Fibroblast of the conjunctiva (primary cell): ENCODE results near the gene BCL7C.

Experiments used
- DNase-seq: peaks from one replicate; pipeline ENCODE4 v3.0.0-alpha.2; 2010; ENCODE audit warnings: low read depth

The BCL7C gene

DNA sequence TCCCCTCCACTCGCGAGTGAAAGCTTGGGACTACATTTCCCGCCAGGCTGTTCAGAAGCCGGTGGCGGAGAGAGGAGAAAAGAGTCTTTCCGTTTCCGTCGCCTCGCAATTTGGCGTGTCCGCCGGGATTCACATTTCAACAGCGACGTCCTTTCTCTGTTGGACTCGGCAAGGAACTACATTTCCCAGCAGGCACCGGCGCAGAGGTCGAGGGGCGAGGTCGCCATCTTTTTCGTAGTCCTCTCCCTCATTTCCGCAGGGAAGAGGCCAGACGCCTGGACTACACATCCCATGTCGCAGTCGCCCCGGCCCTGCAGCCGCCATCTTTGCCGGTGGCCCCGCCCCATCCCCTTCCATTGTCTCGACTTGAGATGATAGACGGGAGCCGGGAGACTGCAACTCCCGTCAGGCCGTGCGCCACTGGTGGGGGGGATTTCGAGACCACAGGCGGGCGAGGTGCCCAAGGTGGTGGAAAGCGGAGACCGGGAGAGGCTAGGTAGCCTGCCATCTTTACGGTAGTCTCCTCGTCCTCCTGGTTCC is 28.6 kb upstream of the BCL7C start:
- peak; percentile 99 for DNase-seq

DNA sequence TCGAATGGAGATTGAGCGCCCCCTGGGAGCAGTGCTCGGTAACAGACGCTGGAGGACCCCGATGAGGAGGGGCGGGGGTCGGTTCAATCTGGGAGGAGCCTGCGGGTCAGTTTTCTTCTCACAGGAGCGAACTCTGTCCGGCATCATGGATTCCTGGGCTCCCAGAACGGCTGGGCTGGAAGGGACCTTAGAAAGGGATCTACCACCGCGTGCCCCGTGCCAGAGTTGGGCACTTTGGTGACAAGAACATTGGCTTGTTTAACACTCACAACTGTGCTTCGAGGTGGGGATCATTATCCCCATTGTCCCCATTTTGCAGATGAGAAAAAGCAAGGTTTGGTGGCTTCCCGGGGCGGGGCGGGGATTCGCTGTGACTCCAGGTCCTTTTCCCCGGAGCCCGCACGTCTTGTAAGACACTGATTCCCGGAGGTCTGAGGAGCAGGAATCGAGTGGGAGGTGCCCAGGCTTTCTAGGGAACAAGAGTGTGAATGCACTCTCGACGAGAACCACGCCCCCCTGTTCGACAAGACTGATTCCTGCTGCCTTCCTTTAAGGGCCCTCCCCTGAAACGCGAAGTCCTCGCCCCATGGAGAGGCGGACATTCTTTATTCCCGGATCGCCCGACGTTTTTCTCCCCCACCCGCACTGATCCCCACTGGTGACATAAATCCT is 28.0 kb upstream of the BCL7C start:
- DNase-seq: no peak

DNA sequence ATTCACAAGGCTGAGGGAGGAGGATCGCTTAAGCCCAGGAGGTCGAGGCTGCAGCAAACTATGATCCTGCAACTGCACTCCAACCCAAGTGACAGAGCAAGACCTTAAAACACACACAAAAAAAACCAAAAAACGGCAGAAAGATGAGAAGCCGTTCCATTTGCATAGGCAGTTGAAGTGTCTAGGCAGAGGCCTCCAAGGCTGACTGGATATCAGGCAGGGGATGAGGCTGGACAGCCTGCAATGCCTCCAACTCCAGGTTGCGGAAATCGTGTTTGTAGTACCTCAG is 27.5 kb upstream of the BCL7C start:
- DNase-seq: peak; percentile 79

DNA sequence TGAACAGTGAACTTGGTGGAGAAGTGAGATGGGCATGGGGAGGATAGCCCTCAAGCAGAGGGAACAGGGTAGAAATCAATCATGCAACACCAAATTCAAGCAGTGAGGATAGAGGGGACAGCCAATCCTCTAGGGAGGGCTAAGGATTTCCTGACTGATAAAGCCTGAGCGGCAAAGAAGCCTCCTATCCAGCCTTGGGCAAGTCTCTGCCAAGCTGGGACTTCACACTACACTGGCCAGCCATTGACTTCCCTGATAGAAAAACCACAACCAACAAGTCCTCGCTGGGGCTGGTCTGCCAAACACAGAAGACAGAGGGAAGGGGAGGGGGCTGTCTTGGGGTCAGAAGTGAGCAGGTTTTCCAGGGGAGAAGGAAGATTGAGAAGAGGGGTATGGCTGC is 27.0 kb upstream of the BCL7C start:
- DNase-seq: no peak

DNA sequence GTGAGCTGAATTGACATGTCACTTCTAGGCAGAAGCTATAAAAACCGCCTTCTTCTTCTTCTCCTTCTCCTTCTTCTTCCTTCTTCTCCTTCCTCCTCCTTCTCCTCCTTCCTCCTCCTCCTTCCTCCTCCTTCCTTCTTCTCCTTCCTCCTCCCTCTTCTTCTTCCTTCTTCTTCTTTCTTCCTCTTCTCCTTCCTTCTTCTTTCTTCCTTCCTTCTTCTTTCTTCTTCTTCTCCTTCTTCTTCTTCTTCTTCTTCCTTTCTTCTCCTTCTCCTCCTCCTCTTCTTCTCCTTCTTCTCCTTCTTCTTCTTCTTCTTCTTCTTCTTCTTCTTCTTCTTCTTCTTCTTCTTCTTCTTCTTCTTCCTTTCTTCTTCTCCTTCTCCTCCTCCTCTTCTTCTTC is 24.7 kb upstream of the BCL7C start:
- DNase-seq: no peak

DNA sequence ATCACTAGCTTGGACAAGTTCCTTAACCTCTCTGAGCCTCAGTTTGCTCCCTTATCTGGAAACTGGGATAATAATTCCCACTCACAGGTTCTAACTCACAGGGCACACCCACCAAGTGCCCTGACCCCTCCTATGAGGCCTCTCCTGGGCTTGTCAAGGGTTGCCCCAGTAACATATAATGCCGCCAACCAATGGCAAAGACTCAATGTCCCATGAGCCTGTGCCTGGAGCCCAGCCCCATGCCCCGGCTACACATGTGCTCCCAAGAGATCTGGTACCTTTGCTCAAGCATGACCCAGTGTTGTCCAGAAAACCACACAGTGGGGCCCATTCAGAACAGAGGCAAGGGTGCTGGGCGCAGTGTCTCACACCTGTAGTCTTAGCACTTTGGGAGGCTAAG is 21.0 kb upstream of the BCL7C start:
- no peak for DNase-seq

DNA sequence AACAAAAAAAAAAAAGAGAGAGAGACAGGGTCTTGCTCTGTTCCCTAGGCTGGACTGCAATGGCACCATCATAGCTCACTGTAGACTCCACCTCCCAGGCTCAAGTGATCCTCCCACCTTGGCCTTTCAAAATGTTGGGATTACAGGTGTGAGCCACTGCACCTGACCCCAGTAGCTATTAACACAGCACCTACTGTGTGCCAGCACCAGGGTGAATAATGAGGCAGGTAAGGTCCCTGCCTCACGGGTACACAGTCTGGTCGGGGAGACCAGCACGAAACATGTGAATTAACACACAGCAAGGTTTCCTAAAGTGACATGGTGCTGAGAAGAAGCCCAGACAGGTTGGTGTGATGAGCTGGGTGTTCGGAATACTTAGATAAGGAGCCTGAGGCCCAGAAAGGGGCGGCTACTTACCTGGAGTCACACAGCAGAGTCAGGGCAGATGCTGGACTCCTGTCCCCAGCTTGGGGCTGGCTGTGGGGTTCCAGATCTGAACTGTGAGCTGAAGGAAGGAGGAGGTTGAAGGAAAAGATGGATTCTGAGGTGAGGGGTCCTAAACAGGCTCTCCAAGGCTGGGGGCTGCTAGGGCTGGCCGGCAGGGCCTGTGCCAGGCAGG is 19.0 kb upstream of the BCL7C start:
- DNase-seq: no peak

DNA sequence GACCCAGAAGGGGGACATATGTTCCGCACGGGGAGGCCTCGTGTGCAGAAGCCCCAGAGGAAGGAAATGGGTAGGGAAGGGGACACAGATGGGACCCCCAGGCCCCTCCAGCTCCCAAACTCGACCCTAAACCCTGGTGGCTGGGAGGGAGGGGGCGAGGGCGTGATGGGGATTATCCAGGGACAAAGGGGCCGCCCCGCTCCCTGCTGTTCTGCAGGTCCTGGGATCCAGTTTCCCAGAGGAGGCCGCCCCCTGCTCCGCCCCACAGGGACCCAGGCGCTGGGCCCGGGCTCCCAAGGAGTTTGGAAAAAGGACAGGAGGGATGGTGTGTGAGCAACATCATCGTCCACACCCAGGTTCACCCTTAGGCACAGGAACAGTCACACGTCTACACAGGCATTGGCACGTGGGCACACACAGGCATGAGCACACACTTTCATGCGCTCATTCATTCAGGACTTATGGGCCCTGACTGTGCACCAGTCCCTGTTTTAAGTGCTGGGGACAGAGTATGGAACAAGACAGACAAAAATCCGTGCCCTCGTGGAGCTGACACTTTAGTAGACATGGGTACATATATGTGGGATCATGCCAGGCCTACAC is 16.7 kb upstream of the BCL7C start:
- no peak for DNase-seq

DNA sequence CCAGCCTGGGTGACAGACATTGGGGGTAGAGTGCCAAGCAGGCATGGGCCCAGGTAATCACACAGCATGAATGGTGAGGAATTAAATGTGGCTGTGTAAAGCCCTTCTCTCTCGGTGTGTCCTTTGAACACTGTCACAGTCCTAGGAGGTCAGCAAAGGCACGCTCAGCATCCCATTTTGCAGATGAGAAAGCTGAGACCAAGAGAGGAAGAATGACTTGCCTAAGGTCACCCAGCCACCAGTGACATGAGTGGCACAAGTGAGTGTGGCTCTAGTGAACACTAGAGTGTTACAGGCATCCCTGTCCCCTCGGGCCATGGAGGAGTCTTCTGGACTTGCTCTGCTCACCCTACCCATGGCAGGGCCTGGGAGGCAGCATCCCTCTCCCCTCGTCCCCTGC is 13.2 kb upstream of the BCL7C start:
- DNase-seq: no peak

DNA sequence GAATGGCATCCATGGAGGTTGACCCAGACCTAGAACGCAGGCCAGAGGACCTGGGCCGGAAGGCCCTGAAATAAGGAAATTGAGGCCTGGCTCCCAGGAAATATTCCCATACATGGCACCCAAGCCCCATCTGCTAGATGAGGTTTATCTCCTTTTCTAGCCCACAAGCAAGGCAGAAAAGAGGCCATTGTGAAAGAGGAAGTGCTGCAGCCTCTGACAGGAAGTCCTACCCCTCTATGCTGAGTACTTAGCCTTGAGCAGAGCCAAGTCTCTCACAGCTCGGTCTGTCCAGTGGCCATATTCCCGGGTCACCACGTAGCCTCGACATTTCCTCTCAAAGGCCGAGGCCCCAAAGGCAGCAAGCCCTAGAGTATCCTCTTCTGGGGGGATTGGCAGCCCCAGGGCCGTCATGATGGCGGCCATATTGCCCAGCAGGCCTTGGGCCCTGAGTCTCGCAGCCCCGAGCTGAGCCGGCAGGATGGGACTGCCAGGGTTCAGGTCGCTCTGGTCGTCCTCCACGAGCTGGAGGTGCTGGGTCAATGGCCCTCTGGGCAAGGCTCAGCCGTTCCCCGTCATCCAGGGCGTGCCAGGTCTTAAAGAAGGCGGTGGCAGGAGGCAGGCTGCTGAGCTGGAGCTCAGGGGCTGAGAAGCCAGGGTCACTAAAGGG is 10.4 kb upstream of the BCL7C start:
- no peak for DNase-seq

DNA sequence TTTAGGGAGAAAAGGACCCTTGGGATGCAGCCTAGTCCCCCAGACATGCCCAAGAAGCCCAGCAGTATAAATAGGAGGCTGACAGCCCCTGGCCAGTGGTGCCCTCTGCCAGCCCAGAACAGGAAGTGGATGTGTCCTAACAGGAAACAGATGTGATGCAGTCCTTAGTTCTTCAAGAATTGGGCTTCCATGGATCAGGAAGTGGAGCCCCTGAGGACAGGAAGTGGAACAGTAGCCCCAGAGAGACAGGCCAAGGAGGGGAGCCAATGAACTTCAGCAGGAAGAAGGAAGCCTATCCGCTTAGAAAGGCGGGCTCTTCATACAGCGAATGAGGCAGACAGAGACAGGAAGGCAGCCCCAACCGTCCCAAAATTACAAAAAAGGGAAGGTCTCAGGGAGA is 9.7 kb upstream of the BCL7C start:
- DNase-seq: no peak

DNA sequence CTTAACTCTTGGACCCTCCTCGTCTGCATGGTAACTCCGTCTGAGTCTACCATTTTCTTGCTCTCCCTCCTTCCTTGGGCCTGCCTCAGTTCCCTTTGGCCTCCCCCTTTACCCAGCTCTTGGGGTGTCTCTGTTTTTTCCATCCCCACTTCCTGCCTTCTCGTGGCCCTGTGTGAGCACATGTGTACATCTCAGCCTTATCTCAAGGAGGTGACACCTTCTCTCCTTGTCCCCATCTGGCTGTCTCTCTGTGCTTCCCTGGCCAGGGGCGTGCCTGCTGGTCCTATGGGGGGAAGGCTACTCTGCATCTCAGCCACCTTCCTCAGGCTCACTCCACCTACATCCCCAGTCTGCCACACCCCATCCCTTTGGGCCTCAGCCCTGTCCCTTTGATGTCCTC is 9.1 kb upstream of the BCL7C start:
- DNase-seq: no peak

DNA sequence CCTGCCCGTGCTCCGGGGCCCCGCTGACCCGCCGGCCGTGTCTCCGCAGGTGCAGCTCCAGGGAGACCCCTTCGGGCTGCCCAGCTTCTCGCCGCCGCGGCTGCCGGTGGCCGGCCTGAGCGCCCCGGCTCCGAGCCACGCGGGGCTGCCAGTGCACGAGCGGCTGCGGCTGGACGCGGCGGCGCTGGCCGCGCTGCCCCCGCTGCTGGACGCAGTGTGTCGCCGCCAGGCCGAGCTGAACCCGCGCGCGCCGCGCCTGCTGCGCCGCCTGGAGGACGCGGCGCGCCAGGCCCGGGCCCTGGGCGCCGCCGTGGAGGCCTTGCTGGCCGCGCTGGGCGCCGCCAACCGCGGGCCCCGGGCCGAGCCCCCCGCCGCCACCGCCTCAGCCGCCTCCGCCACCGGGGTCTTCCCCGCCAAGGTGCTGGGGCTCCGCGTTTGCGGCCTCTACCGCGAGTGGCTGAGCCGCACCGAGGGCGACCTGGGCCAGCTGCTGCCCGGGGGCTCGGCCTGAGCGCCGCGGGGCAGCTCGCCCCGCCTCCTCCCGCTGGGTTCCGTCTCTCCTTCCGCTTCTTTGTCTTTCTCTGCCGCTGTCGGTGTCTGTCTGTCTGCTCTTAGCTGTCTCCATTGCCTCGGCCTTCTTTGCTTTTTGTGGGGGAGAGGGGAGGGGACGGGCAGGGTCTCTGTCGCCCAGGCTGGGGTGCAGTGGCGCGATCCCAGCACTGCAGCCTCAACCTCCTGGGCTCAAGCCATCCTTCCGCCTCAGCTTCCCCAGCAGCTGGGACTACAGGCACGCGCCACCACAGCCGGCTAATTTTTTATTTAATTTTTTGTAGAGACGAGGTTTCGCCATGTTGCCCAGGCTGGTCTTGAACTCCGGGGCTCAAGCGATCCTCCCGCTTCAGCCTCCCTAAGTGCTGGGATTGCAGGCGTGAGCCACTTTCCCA is 8.4 kb upstream of the BCL7C start:
- DNase-seq: no peak

DNA sequence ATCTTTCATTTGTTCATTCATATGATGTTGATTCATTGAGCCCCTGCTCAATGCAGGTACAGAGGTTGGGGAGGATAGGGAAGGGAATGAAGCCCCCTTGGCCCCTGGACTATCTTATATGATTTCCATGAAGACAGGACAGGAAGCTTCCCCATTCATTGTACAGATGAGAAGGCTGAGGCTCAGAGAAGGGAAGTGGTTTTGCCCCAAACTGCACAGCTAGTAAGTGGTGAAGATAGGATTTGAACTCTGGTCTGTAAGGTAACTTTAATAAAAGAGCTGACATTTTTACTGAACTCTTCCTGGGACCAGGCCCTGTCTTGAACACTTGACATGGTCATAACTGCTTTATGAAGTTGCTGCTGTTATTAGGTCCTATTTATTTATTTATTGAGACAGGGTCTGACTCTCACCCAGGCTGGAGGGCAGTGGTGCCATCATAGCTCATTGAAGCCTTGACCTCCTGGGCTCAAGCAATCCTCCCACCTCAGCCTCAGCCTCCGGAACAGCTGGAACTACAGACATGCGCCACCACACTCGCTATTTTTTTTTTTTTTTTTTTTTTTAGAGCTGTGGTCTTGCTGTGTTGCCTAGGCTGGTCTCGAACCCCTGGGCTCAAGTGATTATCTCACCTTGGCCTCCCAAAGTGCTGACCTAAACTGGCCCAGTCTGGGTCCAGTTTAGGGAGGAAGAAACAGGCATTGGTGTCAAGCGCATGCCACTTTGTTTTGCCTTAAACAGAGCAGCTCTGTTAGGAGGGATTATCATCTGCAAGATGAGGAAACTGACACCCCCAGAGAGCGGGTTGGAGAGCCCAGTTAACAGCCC is 7.5 kb upstream of the BCL7C start:
- no peak for DNase-seq

DNA sequence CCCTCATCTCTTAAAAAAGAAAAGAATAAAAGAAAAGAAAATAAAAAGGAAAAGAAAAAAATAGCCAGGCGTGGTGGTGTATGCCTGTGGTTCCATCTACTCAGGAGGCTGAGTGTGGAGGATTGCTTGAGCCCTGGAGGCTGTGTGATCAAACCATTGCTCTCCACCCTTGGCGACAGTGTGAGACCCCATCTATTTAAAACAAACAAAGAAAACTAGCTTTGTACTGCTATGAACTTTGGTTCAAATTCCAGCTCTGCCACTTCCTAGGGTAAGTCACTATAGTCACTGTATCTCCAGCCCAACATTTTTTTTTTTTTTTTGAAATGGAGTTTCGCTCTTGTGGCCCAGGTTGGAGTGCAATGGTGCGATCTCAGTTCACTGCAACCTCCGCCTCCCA is 6.7 kb upstream of the BCL7C start:
- no peak for DNase-seq

DNA sequence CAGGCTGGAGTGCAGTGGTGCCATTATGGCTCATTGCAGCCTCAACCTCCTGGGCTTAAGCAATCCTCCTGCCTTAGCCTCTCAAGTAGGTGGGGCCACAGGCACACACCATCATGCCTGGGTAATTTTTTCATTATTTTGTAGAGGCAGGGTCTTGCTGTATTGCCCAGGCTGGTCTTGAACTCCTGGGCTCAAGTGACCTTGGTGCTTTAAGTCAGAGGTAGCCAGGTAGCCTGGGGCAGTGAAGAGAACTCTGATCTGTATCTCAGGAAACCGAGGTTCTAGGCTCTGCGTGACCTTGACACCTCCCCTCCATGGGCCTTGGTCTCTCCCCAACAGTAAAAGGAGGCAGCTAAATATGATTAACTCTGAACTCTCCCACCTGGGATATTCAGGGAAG is 5.9 kb upstream of the BCL7C start:
- no peak for DNase-seq

DNA sequence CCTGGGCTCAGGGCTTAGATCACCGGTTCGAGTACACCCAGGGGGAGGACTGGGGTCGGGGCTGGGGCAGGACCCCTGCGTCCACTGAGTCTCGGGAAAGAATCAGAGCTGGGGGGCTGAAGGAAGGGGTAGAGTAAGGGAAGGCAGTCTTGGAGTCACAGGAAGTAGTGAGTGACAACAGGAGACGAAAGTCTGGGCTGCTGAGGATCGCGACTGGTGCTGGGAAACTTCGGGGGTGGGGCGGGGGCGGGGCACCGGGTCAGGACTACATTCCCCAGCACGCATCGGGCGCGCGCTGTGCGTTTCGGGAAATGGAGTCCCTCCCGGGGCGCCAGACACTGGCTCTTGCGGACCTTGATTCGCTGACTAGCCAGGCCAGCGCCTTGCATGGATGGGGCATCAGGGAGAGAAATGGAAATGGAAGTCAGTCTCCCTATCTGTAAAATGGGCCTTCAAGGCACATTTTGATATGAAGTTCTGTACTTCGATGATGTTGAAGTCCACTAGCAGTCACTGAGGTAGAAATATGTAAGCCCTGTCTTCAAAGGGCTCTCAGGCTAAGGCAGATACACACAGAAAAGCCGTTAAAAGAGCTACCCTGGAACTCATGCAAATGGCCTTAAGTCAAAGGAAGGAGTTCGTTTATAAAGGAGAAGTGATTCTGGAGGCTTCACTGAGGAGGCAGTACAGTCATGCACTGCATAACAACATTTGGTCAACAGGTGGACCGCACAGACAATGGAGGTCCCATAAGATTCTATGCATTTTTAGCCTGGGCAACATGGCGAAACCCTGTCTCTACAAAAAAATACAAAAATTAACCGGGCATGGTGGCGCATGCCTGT is 3.2 kb upstream of the BCL7C start:
- DNase-seq: peak; percentile 72

DNA sequence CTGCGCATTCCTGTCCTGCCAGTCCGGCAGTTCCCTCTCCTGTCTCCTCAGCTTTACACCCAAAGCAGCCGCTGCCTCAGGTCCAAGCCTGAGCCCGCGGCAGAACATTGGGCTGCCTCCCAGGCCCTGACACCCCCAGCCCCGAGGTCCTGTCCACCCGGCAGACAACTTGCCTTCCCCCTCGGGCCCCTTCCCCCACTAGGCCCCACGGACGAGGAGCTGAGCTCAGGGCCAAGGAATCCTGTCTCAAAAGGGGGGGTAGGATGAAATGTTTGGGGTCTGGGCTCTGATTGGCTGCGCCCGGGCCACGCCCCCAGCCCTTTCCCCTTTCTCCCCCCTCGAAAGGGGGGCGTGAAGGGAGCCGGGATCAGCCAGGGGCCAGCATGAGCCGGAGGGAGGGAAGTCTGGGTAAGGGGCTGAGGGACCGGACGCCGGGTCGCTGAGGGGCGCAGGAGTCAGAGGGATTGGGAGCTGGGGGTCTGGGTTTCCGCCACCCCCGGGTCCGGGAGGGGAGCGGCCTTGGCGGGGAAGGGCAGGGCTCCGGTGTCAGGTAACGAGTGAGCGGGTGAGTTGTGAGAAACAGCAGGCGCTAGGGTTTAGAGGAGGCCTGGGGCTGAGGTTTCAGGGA is 2.5 kb upstream of the BCL7C start, which contains the start of gene CTF1:
Gene CTF1, plus strand, starts transcription at position 354 of the 628 bp plus-strand sequence. Its CDS starts 30 bp downstream, at position 384.
- peak; percentile 78 for DNase-seq

DNA sequence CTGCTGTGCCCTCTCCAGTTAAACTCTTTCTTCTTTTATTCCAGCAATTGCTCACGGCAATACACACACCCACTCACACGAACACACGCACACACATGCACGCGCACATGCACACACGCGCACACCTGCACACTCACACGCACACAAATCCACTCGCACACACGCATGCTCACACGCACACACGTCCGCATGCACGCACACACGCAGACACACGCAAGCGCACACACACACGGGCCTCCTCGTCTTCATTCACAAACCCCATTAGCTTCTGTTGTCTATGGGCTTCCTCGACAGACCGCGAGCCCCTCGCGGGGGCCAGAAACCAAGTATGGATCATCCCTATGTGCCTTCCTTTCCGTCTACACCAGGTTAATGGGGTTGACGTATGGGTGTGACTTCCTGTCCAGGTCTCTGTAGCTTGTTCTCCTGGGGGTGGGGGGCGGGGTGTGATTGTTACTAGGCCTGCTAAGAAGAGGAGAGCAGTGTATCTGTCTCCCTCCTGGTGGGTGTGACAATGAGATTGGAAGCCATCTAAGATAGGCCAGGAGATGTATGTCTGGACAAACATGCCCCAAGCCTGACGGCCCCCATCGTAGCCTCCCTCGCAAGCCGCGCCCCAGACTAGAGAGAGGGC is 1.9 kb upstream of the BCL7C start:
- no peak for DNase-seq
